ENCODE results near the gene MIER1.
A peak's percentile ranks its signal among the peaks of the same experiment; 100 is the strongest.
"Not testable (repeated sequence)": the region's sequence is repeated elsewhere in the genome, so short reads cannot be mapped to it uniquely, and the experiment has no call there.

Gene MIER1

DNA sequence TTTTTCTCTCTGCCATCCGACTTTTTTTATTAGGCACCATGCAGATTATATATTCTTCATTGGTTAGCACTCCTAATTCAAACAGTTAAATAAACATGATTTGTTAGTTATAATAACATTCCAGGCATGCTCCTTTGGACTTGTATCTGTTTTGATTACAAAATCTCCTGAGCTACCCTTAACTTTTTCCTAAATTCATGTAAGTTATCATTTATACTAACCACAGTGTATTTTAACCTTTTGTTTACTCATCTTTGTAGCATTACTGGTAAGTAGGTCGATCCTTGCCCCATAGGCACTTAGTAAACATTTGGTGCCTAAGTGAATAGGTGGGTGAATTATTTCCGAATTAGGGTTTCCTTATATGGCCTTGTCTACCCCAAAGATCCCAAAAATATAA lies 43.8 kb downstream of the MIER1 start:
- H3K27ac ChIP-seq (ENCODE audit: low read depth, low read length) = no peak overlapping the region
- peaks cover 69% of the 10 kb centered on the region for H3K36me3 ChIP-seq (ENCODE audit: control insufficient read depth, low read length)
- no peaks in the 10 kb centered on the region for H3K27me3 ChIP-seq (ENCODE audit: control insufficient read depth, low read length)
- no peak for TF ChIP-seq EZH2phosphoT487 (IDR thresholded peaks at IDR 0.05; ENCODE audit: borderline replicate concordance, low read length)
- TF ChIP-seq, protein P1, sequence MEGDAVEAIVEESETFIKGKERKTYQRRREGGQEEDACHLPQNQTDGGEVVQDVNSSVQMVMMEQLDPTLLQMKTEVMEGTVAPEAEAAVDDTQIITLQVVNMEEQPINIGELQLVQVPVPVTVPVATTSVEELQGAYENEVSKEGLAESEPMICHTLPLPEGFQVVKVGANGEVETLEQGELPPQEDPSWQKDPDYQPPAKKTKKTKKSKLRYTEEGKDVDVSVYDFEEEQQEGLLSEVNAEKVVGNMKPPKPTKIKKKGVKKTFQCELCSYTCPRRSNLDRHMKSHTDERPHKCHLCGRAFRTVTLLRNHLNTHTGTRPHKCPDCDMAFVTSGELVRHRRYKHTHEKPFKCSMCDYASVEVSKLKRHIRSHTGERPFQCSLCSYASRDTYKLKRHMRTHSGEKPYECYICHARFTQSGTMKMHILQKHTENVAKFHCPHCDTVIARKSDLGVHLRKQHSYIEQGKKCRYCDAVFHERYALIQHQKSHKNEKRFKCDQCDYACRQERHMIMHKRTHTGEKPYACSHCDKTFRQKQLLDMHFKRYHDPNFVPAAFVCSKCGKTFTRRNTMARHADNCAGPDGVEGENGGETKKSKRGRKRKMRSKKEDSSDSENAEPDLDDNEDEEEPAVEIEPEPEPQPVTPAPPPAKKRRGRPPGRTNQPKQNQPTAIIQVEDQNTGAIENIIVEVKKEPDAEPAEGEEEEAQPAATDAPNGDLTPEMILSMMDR (IDR thresholded peaks at IDR 0.05; ENCODE audit: low read depth, low read length, poor library complexity, severe bottlenecking) = no peak
- no peak overlapping the region for H3K4me2 ChIP-seq (ENCODE audit: low read length)
- peaks cover 4% of the 10 kb centered on the region; the same call in 1 of the 2 replicates for H3K9me3 ChIP-seq (ENCODE audit: control insufficient read depth, insufficient read depth, low read length)
- H4K20me1 ChIP-seq (ENCODE audit: control insufficient read depth, insufficient read depth, low read depth, low read length) = no peaks in the 10 kb centered on the region
- H3F3A ChIP-seq (ENCODE audit: control insufficient read depth, insufficient read depth) = 0 out of 2 replicates have a peak, but pooled peaks cover 2% of the 10 kb centered on the region
- H3K4me3 ChIP-seq (ENCODE audit: low read length) = no peak overlapping the region
- no peaks in the 10 kb centered on the region for H3K4me1 ChIP-seq (ENCODE audit: control insufficient read depth, low read length)
- no peaks in the 10 kb centered on the region for H3K79me2 ChIP-seq (ENCODE audit: control insufficient read depth, low read length)
- H3K9me2 ChIP-seq (replicated peaks; ENCODE audit: control insufficient read depth, low read length) = no peaks in the 10 kb centered on the region

DNA sequence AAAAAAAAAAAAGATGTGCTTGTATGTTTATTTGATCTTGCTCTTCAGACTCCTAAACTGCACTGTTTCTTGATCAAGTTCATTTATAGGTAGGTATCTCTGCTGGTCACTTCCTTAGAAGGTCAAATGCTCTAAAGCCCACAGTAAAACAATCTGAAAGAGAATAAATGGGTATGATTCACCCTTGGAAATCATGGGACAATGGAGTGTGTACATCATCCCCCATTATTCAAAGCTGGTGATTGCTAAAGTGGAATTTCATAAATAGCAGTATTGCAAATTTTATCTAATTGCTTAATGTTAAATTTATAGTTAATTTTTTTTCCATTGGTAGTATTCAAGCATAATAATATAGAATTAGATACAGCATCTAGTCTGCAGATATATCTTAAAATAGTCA lies 53.4 kb downstream of the MIER1 start:
- H3K36me3 ChIP-seq (ENCODE audit: control insufficient read depth, low read length) = peaks cover 71% of the 10 kb centered on the region
- no peaks in the 10 kb centered on the region for H3K27me3 ChIP-seq (ENCODE audit: control insufficient read depth, low read length)
- no peak overlapping the region for H3K4me2 ChIP-seq (ENCODE audit: low read length)
- no peaks in the 10 kb centered on the region for H4K20me1 ChIP-seq (ENCODE audit: control insufficient read depth, insufficient read depth, low read depth, low read length)
- H3K4me3 ChIP-seq (ENCODE audit: low read length) = no peak overlapping the region
- H3K9me2 ChIP-seq (replicated peaks; ENCODE audit: control insufficient read depth, low read length) = no peaks in the 10 kb centered on the region
- peaks cover 14% of the 10 kb centered on the region for H3K4me1 ChIP-seq (ENCODE audit: control insufficient read depth, low read length)
- H3K9me3 ChIP-seq (ENCODE audit: control insufficient read depth, insufficient read depth, low read length) = no peaks in the 10 kb centered on the region
- TF ChIP-seq EZH2phosphoT487 (IDR thresholded peaks at IDR 0.05; ENCODE audit: borderline replicate concordance, low read length) = no peak
- TF ChIP-seq, protein P1 (IDR thresholded peaks at IDR 0.05; ENCODE audit: low read depth, low read length, poor library complexity, severe bottlenecking) = no peak
- H3K27ac ChIP-seq (ENCODE audit: low read depth, low read length) = no peak overlapping the region
- no peaks in the 10 kb centered on the region for H3K79me2 ChIP-seq (ENCODE audit: control insufficient read depth, low read length)
- H3F3A ChIP-seq (ENCODE audit: control insufficient read depth, insufficient read depth) = 0 out of 2 replicates have a peak, but pooled peaks cover 3% of the 10 kb centered on the region

DNA sequence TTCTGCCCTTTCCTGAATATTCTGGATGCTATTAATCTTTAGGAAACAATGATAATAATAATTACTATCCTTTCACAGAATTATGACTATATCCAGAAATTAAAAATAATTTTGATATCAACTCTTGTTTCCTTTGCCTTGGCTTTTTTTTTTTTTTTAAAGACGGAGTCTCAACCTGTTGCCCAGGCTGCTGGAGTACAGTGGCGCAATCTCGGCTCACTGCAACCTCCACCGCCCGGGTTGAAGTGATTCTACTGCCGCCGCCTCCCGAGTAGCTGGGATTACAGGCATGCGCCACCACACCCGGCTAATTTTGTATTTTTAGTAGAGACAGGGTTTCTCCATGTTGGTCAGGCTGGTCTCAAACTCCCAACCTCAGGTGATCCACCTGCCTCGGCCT lies 54.8 kb downstream of the MIER1 start:
- H3K9me2 ChIP-seq (replicated peaks; ENCODE audit: control insufficient read depth, low read length); H3K27ac ChIP-seq (ENCODE audit: low read depth, low read length); H3K27me3 ChIP-seq (ENCODE audit: control insufficient read depth, low read length); H3K79me2 ChIP-seq (ENCODE audit: control insufficient read depth, low read length); H3K9me3 ChIP-seq (ENCODE audit: control insufficient read depth, insufficient read depth, low read length); H3F3A ChIP-seq (ENCODE audit: control insufficient read depth, insufficient read depth); H3K4me3 ChIP-seq (ENCODE audit: low read length); H4K20me1 ChIP-seq (ENCODE audit: control insufficient read depth, insufficient read depth, low read depth, low read length); H3K4me2 ChIP-seq (ENCODE audit: low read length): not testable (repeated sequence)
- Histone ChIP-seq H3K4me1 (ENCODE audit: control insufficient read depth, low read length) (peaks cover 25% of the 10 kb centered on the region), H3K36me3 (ENCODE audit: control insufficient read depth, low read length) (peaks cover 76% of the 10 kb centered on the region)

DNA sequence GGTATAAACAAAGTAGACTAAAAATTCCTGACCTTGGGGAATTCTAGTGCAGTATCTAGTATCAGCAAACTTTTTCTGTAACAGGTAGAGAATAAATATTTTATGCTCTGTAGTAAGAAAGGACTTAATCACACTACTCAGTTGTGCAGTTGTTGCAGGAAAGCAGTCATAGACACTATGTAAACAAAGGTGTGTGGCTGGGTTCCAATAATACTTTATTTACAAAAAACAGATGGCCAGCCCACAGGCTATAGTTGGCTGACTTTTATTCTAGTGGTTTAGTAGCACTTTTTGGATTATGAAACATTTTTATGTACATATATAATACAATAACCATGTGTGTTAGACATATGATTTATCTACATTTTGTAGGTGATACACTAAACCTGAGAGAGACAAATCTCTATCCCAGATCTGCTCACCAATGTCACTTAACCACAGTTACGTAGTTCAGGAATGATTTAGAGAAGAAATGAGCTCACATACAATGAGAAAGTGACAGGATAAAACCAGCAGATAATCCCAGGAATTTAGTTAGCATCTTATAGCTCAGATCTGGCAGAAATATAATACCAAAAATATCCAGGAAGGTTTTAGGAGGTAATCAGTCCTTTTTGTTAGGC lies 56.1 kb downstream of the MIER1 start:
- peaks cover 77% of the 10 kb centered on the region for H3K36me3 ChIP-seq (ENCODE audit: control insufficient read depth, low read length)
- H3K4me1 ChIP-seq (ENCODE audit: control insufficient read depth, low read length) = peaks cover 32% of the 10 kb centered on the region
- no peak overlapping the region for H3K27ac ChIP-seq (ENCODE audit: low read depth, low read length)
- no peaks in the 10 kb centered on the region for H4K20me1 ChIP-seq (ENCODE audit: control insufficient read depth, insufficient read depth, low read depth, low read length)
- peaks cover 16% of the 10 kb centered on the region; the same call in 1 of the 2 replicates for H3F3A ChIP-seq (ENCODE audit: control insufficient read depth, insufficient read depth)
- no peaks in the 10 kb centered on the region for H3K9me2 ChIP-seq (replicated peaks; ENCODE audit: control insufficient read depth, low read length)
- H3K27me3 ChIP-seq (ENCODE audit: control insufficient read depth, low read length) = no peaks in the 10 kb centered on the region
- no peaks in the 10 kb centered on the region for H3K79me2 ChIP-seq (ENCODE audit: control insufficient read depth, low read length)
- peak overlapping the region; percentile 38 for H3K4me2 ChIP-seq (ENCODE audit: low read length)
- H3K4me3 ChIP-seq (ENCODE audit: low read length) = peak overlapping the region; percentile 24; the same call in 1 of the 2 replicates
- H3K9me3 ChIP-seq (ENCODE audit: control insufficient read depth, insufficient read depth, low read length) = no peaks in the 10 kb centered on the region
- TF ChIP-seq, protein P1 (IDR thresholded peaks at IDR 0.05; ENCODE audit: low read depth, low read length, poor library complexity, severe bottlenecking) = no peak
- no peak for TF ChIP-seq EZH2phosphoT487 (IDR thresholded peaks at IDR 0.05; ENCODE audit: borderline replicate concordance, low read length)

All from DOHH2 (cell line).